GM23338 (cell line): ENCODE results near the gene SEMA5A.

Source experiments
- CREB1 ChIP-seq: fragments of 250-450 bp; sonication (Bioruptor Pico); IDR thresholded peaks from 2 replicates; pipeline ENCODE4 v1.5.0; 2020; ENCODE audit warnings: low read depth, mild to moderate bottlenecking, moderate library complexity
- EZH2 ChIP-seq: fragments of 200-600 bp; sonication (generic); IDR thresholded peaks from one replicate; pipeline ENCODE4 v1.8.0; 2017; ENCODE audit warnings: antibody characterized with exemption, mild to moderate bottlenecking, low read depth; ENCODE audit not compliant: unreplicated experiment
- EZH2phosphoT487 ChIP-seq: fragments of 200-600 bp; sonication (generic); IDR thresholded peaks from one replicate; pipeline ENCODE4 v1.8.1; 2018; ENCODE audit warnings: antibody characterized with exemption; ENCODE audit not compliant: unreplicated experiment
- JUNB ChIP-seq: IDR thresholded peaks from one replicate; pipeline ENCODE4 v1.6.1; 2016; ENCODE audit warnings: antibody characterized with exemption; ENCODE audit not compliant: unreplicated experiment
- TF ChIP-seq, protein P1 (sequence below), 2 experiments: fragments of 200-600 bp in 1 of 2; sonication (generic) in 1 of 2; conservative IDR thresholded peaks; 2 replicates each; pipeline versions ENCODE4 v1.5.1 to v1.6.1; 2016 to 2017; ENCODE audit warnings: antibody characterized with exemption in 2 of 2, low read depth in 2 of 2, mild to moderate bottlenecking in 2 of 2, moderate library complexity in 1 of 2

DNA sequence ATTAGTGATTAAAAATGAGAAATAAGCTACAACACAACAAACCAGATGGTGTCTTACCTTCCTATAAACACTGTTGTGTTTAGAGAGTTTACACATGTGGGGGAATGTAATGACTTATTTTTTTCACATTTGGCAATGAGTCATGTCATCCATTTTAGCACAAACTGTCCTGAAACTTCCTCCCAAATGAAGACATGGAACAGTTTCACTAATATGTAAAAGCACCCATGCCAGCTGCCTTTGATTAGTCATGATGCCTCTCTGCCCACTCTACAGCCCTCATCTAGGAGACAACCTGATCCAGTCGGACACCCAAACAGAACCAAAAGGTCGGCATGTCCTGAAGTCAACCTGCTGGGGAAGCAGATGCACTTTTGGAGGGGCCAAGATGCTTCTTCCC lies 98.2 kb downstream of the SEMA5A start:
- TF ChIP-seq CREB1 (CRISPR knock-in tag) (no peak), EZH2 (no peak), JUNB (no peak), EZH2phosphoT487 (no peak)
- TF ChIP-seq, protein P1, sequence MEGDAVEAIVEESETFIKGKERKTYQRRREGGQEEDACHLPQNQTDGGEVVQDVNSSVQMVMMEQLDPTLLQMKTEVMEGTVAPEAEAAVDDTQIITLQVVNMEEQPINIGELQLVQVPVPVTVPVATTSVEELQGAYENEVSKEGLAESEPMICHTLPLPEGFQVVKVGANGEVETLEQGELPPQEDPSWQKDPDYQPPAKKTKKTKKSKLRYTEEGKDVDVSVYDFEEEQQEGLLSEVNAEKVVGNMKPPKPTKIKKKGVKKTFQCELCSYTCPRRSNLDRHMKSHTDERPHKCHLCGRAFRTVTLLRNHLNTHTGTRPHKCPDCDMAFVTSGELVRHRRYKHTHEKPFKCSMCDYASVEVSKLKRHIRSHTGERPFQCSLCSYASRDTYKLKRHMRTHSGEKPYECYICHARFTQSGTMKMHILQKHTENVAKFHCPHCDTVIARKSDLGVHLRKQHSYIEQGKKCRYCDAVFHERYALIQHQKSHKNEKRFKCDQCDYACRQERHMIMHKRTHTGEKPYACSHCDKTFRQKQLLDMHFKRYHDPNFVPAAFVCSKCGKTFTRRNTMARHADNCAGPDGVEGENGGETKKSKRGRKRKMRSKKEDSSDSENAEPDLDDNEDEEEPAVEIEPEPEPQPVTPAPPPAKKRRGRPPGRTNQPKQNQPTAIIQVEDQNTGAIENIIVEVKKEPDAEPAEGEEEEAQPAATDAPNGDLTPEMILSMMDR (conservative IDR thresholded peaks at IDR 0.05; ENCODE audit: low read depth in 2 of 2) = no peak
